Breast epithelium (tissue), 3 donors: ENCODE results near the gene ZFYVE19.

Experiments used
- CTCF ChIP-seq, 3 donors: fragments of 450-650 bp; IDR thresholded peaks; one replicate each; pipeline ENCODE4 v1.5.1; 2016 to 2017; ENCODE audit warnings: antibody characterized with exemption in 3 of 3, mild to moderate bottlenecking in 3 of 3, moderate library complexity in 3 of 3
- POLR2AphosphoS5 ChIP-seq, 3 donors: sonication (generic); formaldehyde crosslinking; IDR thresholded peaks; one replicate each; pipeline ENCODE4 v1.6.1; 2017; ENCODE audit warnings: antibody characterized with exemption in 3 of 3

GRCh38 chr15:40790718-40791117, 16.2 kb upstream of the ZFYVE19 start:
- TF ChIP-seq CTCF (IDR thresholded peaks at IDR 0.05) (no peak), POLR2AphosphoS5 (IDR thresholded peaks at IDR 0.05) (no peak)
